OCI-LY1 (cell line): ENCODE results near the gene ETV1.

Experiments used
- CTCF ChIP-seq: fragments of 200-600 bp; sonication (generic), shearing (Covaris generic); IDR thresholded peaks from 2 replicates; pipeline ENCODE4 v1.5.1; 2017; ENCODE audit warnings: mild to moderate bottlenecking, antibody characterized with exemption, low read length, moderate library complexity, mixed read lengths
- EZH2 ChIP-seq: fragments of 200-600 bp; sonication (generic), shearing (Covaris generic); IDR thresholded peaks from 2 replicates; pipeline ENCODE4 v1.8.0; 2017; ENCODE audit warnings: borderline replicate concordance, mixed run types, mild to moderate bottlenecking, antibody characterized with exemption, low read length, moderate library complexity, mixed read lengths

GRCh38 chr7:13990984-13991790 is 1.7 kb upstream of the ETV1 start:
- TF ChIP-seq CTCF (no peak), EZH2 (no peak)
